ENCODE results near the gene GGACT. TPM values are rescaled to one million over a fixed set of nuclear protein-coding genes. Genes with fewer than 3 reads are reported as not detected.

GGACT gene
- total RNA-seq, 1 experiment from 2014 or later: 1.8 TPM

DNA sequence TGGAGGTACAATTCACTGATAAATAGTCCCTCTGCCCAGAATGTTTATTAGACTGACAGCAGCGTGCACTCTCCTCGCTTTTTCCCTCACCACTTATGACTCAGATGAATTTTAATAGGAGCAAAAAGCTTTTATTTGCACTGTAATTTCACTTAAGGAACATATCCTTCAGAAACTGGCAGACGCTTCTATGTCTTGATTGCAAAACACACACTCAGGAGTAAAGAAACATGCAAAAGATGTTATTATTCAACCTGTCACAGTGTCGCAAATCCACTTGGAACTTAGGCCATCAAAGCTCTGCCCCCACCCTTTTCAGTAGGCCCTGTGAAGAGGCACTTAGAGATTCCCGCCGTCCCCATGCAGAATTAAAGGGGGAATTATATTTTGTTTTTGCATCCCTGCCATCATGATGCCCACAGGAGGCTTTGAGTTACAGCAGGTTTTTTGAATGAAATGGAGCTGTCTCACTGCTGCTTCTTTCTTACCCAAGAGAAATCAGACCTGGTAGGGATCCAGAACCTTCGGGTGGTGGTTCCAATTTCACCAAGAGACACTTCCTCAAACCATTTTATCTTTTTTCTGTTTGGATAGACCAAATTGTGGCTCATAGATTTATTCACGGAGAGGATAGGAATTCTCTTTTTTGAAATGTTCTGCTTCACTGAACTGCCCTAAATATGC lies 74.5 kb downstream of the GGACT start:
- DNase-seq (ENCODE audit: low spot score): no peak

DNA sequence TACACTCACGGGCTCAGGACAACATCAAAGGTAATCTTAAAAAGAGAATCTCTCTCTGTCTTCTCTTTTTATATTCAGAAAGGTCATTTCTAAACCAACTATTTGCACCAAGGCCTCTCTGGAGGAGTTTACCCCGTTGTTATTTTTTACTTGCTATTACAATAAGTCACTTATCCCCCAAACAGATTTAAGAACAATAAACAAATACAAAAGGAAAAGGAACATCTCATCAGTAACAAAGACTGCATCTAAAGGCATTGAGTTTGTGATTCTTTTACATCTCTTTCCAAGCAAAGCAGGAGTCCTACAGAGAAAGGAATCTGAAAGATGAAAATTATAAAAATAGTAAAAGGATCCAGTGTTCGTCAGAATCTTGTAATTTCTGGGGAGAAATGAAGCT lies 75.4 kb downstream of the GGACT start:
- no peak for DNase-seq (ENCODE audit: low spot score)

DNA sequence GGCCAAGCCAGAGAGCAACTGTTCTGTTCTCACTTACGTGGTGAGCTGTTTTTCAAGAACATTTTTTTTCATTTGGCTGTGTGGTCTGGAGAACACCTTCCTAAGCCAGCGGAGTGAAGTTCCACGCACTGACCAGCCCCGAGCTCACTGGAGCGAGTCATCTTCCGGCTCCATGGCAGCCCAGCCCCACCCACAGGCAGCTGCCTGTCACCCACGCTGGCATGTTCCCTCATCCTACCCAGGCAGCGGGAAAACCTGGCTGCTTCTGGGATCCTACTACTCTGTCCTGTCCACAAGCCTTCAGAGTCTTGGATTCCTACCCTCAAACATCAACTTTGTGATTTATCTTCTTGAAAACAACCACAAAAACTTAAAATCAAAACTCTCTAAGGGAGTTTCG lies 76.2 kb downstream of the GGACT start:
- DNase-seq (ENCODE audit: low spot score): no peak

DNA sequence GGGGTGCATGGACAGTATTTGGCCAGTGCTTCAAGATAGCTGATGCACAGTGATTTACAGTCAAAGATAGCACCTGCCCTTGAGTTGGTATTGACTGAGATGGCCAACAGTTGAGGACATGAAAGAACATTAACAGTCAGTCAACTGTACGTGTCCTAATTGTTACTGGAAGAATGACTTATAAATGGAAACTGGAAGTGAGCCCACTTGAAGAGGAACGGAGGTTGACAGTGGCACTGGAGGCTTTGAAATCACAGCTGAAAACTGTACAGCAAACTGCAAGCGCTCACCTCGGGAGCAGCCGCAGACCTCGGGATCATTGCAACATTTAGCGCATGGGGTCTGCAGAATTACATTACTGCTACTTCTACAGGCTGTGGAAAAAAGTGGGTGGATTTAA lies 77.1 kb downstream of the GGACT start:
- no peak for DNase-seq (ENCODE audit: low spot score)

DNA sequence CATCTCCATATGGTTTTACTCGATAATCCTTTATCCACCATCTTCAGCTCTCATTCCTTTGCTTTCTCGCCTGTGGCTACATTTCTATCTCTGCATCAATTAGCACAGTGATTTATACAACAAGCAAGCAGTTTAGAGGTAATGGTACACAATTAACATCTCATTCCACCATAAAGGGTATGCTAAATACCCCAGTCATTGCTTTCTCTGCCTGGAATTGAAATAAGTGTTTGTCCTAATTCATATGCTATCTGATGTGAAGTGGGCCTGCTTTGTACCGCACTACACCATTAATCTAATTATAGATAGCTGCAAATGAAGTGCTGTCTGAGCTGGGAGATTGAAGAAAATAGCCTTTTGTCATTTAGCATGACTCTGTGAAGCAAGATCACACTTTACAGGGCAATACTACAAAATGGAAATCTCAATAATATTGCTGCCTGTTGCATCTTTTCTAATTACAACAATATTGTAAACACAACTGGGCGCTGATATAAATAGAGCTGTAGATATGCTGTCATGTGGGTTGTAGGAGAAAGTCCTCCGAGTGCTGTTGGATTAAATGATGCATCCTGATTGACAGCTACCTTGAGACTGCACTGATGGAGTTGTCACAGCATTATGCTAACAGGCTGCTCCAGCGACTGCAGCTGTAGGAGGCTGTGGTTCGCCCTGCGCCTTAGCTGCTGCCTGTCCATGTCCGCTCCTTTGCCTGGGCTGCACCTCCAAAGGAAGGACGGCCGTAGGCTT lies 78.2 kb downstream of the GGACT start:
- no peak for DNase-seq (ENCODE audit: low spot score)

DNA sequence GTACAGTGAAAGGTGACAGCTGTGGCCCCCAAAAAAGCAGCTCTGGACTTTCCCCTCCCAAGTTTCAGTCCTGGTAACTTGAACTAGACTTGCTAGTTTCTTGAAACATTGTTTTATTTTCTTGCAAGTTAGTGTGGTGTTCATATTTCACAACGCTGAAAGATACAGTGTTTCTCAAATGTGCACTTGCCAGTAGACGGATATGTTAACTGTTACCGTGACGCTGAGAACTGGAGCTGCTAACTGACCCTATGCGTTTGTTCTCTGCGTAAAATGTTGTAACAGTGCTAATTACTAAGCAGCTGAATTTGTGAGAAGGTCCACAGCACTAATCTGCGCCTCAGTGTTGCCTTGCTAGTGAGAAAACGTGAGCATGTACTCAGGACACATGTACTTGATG lies 79.6 kb downstream of the GGACT start:
- DNase-seq (ENCODE audit: low spot score): no peak

DNA sequence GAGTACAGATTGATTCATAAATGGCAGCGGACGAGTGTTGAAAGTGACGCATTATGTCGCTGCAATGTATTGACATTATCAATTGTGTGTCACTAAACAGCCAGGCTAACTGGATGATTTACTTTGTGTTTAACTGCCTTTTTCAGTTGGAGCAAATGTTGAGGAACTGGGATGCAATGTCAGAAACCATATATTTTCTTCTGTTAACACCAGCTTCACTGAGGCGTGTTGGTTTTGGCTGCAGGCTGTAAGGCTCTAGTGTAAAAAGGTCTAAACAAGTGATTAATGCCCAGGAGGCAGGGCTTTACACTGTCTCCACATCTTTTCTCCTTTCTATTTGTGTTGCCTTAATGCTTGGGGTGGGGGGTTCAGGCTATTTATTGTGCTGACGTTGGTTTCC lies 80.1 kb downstream of the GGACT start:
- no peak for DNase-seq (ENCODE audit: low spot score)

DNA sequence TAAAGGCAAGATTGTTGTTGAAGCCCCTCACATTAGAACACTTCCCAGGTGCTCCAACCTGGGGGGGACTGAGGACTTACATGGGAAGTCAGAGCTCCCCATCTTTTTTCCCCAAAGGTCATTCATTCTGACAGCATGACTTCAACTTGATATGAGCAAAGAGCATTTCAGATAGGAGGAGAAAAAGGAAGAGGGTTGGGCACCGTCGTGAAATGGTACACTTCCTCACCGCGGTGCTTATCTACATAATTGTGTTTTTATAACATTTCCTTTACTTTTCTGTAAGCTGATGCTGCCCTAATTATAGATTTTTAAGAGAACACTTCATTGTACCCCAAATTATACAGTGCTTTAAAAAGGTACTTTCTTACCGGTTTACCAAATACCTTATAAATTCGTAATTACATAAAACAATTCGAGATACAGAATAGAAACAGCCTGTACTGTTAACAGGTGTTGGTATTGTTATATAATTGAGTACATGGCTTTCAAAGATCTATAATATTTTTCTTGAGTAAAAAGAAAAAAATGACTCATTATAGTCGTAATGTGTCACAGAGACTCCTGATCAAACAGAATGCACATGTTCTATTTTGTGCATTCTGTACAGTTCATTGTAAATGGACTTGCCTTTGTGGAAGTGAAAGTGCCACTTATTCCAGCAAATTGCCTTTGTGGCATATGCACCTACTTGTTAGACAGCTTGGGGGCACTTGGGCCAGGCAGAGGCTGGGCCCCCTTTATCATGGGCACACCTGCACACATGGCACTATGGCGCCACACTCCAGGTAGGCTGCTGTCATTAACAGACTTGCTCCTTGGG lies 81.8 kb downstream of the GGACT start:
- DNase-seq (ENCODE audit: low spot score): no peak

DNA sequence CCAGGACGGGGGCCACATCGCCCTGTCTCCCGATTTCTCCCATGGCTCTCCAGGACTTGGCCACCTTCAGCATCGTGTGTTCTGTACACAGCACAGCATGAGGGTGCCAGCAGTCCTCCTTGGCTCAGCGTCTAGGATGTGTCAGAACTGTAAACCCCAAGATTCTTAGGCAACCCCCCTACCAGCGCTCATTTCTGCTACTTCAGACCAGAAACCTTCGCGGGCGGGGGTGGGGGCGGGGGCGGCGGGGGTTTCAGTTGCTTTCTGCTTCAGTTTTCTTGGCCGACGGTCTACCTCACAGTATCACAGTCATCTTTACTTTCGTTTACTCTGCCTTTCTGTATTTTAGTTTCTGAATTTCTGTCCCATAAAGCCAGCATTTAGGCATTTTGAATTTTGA lies 82.4 kb downstream of the GGACT start:
- no peak for DNase-seq (ENCODE audit: low spot score)

DNA sequence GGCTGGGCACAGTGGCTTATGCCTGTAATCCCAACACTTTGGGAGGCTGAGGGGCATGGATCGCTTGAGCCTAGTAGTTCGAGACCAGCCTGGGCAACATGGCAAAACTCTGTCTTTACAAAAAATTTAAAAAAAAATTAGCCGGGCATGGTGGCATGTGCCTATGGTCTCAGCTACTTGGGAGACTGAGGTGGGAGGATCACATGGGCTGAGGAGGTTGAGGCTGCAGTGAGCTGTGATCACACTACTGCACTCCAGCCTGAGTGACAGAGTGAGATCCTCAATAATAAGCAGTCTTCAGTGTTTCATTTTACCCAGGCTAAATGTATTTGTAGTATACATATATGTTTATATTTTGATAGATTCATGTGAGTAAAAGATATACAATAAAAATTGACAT lies 85.0 kb downstream of the GGACT start:
- no peak for DNase-seq (ENCODE audit: low spot score)

DNA sequence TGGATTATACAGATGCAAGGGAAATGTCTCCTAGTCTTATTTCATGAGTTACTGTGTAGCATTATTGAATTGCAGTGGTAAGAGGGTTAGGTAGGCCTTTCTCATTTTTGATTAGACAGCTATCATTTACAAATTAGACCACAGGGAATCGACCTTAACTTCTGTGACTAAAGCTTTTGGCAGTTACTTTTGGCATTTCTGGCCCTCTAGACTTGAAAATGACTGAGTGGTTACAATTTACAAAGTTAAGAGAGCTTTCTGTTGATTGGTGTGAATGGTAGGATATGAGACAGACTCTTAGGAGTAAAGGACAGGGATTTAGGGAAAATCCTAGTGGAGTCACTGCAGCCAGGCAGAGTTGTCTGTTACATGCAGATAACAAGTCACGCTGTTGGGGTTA lies 86.1 kb downstream of the GGACT start:
- DNase-seq (ENCODE audit: low spot score): no peak

DNA sequence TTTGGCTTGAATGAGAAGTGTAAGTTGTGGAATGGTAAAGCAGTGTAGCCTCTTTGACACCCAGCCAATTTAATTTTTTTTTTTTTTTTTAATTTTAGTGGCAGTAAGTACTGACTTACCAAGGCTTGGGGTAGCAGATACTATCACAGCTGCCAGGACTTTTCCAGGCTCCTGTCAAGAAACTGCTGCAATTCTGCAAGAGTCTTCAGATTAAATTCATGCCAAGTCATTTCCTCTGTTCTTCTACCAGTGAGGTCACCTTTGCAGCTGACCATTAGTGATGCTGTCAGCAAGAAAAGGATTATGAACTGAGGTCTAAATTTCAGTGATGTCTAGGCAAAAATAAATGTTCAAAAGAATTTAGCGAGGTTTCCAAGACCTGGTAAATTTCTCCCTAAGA lies 91.2 kb downstream of the GGACT start:
- no peak for DNase-seq (ENCODE audit: low spot score)

DNA sequence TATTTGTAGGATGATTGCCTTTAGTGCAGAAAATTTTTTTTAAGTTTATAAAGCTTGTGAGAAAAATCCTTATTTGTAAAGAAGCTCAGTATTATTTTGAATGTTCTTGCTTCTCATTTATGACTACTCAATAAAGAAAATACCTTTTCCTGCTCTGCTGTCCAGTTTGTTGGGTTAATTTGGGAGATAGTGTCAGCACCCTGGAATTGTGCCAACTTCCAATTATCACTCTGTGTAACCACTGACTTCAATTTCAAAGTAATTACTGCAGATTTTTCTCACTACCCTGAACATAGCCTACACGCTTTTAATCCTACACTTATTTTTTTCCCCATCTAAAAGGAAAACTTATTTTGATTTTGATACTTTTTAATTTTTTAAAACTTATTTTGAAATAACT lies 93.1 kb downstream of the GGACT start:
- no peak for DNase-seq (ENCODE audit: low spot score)

DNA sequence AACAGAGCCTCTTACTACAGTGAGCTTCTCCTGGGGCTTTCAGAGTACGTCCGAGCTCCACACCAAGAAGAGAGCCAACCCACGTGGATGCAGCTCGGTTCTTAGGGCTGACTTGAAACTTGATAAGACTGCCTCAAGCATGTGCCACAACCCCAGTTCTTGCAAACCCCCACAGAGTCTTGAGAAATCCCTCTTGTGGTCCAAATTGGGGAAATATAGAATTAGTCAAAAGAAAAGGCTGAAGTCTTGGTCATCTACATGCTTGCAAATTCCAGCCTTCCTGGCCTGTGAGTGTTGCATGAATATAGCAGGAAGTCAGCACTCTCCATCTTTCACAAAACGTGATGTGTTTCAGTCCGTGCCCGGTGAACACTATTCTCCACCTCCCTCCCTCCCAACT lies 95.2 kb downstream of the GGACT start:
- no peak for DNase-seq (ENCODE audit: low spot score)

DNA sequence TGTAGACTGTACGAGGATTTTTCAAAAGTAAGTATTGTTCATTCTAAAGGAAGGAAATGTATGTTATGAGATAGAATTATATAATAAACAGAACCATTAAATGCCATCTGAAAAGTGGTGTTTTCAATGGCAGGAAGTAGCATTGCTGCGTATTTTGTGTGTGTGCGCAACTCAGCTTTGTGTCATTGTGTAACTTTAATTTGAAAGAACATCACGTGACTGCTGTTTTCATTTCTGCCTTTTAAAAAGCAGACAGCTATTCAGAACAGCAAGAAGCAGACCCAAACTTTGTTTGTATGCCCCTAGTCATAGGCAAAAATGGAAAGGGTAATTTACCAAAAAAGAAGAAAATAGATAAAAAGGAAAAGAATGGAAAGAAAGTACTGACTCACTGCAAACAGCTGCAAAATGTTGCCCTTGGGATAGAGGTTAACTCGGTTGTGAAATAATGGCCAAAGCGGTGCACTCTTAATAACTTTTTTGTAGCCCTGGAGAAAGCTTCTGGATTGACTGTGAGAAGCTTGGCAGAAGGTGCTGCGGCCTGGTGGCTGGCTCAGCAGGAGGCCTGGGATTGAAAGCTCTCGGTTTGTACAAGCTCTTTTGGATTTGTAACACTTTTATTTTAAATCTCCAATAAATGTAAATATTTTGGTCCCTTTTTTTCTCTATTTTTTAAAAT lies 97.3 kb downstream of the GGACT start:
- DNase-seq (ENCODE audit: low spot score): no peak

DNA sequence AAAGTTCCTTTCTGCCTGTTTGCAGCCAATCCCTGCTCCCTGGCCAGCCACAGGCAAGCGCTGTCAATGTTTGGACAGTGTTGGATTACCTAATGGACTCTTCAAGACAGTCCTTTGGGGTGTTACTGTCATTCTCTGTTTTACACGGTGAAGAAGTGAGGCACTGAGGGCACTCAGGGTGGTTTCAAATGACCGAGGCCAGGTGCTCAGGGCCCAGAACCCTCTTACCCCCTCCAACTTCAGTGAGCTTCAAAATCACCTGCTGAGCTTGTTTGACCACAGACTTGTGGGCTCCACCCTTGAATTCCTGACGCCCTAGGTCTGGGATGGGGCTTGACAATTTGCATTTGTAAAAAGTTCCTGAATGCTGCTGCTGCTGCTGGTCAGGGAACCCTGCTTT lies 97.9 kb downstream of the GGACT start:
- DNase-seq (ENCODE audit: low spot score): peak; percentile 76

DNA sequence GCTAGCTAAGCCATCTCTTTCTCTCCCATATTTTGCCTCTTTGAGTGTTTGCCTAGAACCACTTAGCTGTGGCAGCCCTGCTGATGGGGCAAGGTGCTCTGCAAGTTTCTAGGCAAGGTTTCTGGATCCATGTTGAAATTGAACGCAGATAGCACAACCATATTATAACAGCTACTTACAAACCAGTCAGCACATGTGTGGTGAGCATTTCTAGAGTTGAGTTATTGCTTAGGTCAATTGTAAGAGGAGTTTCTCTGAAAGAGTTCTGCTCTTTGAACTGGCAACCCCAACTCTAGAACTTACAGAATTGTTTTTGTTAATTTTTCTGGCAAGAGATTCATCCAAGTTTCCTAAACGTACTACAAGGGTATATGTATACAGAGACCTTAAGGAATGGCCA lies 103.3 kb downstream of the GGACT start:
- DNase-seq (ENCODE audit: low spot score): no peak

DNA sequence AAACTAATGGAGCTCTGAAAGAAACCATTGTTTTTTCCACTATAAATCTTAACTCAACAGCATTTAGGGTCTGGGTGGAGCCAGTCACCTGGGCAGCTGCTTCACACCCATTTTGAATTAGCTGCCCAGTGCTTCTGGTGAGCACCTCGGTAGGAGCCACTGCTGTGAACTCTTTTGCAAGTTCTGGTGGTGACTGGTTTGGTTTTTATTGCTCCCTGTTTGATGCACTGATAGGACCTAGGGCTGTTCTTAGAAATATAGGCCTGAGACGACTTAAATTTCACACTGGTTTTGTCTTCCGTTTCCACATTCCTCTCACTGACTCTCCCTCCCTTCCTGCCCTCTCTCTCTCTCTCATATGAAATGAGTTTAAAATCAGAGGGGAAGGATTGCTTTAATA lies 103.9 kb downstream of the GGACT start:
- DNase-seq (ENCODE audit: low spot score): peak; percentile 29

DNA sequence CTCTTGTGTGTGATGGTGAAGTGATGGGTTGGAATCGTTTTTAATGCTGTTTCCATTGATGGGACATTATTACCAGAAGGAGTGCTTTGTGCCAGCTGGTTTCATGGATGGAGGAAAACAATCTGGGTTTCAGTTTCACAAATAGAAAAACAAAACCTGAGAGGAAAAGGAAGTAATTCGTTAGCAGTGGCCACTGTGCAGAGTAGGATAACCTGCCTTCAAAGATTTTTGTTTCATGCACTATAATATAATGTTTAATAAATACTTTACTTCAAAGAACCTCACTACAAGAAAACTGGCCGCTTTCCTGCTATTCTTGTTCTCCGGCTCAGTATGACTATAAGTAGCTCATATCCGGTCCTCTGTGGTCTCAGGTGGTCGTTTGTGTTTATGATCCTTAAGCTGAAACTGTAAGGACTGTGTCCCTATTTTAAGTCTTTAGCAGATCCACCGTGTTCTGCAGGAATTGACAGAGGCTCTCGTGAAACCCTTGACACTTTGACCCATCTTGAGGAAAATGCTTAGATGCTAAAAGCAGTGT lies 104.7 kb downstream of the GGACT start:
- no peak for DNase-seq (ENCODE audit: low spot score)

DNA sequence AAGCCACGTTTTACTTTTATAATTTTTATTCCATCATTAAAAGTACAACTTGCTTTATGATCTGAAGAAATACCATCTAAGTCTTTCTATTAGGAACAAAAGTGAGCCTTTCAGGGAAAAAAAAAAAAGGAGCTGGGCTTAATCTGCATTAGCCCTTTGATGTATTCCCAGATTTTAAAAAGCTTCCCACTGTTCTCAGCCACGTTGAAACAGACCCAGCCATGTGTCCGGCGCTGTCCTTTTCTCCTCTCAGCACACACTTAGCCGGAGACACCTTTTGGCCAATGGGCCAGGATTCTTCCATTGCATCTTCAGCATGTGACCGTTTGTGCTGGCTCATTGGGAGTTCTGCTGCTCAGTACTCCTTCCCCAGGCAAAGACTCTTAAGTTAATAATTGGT lies 105.5 kb downstream of the GGACT start:
- no peak for DNase-seq (ENCODE audit: low spot score)

DNA sequence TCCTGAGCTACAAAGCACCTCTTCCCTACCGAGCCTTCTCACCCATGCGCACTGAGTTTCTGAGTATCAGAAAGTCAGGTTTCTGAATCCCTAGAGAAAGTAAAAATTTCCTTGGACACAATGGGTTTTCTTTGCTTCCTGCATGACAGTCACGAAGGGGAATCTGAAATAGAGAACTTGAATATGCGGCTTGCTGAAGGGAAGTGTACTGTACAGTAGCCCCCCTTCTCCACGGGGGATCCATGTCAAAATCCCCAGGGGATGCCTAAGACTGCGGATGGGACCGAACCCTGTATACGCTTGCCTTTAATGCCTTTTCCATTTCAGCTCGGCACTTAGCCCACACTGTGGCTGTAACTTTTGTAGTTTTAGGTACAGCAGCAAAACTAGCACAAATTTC lies 107.9 kb downstream of the GGACT start:
- no peak for DNase-seq (ENCODE audit: low spot score)

Data from HT-29 (cell line).